HUES64 (cell line): Measurements from ENCODE around the gene DIAPH1.

Experiments used
- H3K27ac ChIP-seq: 2 replicates; pipeline ENCODE4 v1.7.0; 2013; ENCODE audit warnings: low read depth, low read length, inconsistent platforms
- H3K27me3 ChIP-seq: 2 replicates; pipeline ENCODE4 v1.6.1; 2013; ENCODE audit warnings: mild to moderate bottlenecking, low read length; ENCODE audit not compliant: insufficient read depth
- H3K36me3 ChIP-seq: 2 replicates; pipeline ENCODE4 v1.6.1; 2013; ENCODE audit warnings: mild to moderate bottlenecking, low read length; ENCODE audit not compliant: insufficient read depth
- H3K4me1 ChIP-seq: 2 replicates; pipeline ENCODE4 v1.6.1; 2013; ENCODE audit warnings: mild to moderate bottlenecking, low read length, moderate library complexity; ENCODE audit not compliant: insufficient read depth
- H3K4me3 ChIP-seq: 2 replicates; pipeline ENCODE4 v1.5.1; 2013; ENCODE audit warnings: mild to moderate bottlenecking, low read length, moderate library complexity
- H3K9ac ChIP-seq: 2 replicates; pipeline ENCODE4 v1.6.1; 2013; ENCODE audit warnings: mild to moderate bottlenecking, low read depth, low read length
- H3K9me3 ChIP-seq: 2 replicates; pipeline ENCODE4 v1.6.1; 2013; ENCODE audit warnings: low read depth, low read length; ENCODE audit not compliant: insufficient read depth
- WGBS: fragments of 150-250, 120-280 bp; methylation state at CpG from one replicate; pipeline ENCODE4 v1.1.7; 2013; ENCODE audit warnings: missing lambda C conversion rate; 5-methylcytosine and 5-hydroxymethylcytosine counted together

DIAPH1 gene

DNA sequence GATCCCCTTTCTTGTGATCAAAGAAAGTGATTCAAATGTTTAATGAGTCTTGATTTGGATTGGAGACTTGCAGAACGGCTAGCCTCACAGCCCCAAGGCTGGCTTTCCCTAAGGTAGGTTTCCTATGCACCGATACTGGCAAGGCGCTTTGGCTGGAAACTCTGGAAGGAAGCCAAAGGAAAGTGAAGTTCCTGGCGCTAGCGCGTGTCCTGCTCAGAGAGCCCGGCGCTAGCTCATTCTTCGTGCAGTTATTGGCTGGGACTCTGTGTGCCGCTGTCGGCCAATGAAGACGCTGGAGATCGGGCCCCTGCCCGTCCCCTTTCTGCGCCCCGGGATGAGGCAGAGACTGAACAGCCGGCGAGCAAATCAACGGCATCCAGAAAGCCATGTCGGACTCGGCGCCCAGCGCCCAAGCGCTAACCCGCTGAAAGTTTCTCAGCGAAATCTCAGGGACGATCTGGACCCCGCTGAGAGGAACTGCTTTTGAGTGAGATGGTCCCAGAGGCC is 143.1 kb downstream of the DIAPH1 start, which contains the start of gene PCDHGC3:
Gene PCDHGC3 (plus strand): TSS at position 342 of the 507 bp plus-strand sequence. CDS start 151 bp downstream, at position 493.
- H3K4me1 ChIP-seq: peaks cover 8% of the 10 kb centered on the region; the same call in 1 of the 2 replicates
- H3K4me3 ChIP-seq: peak within 1 kb of the TSS; percentile 66
- H3K9ac ChIP-seq: peak within 1 kb of the TSS; percentile 32; the same call in 1 of the 2 replicates
- H3K27ac ChIP-seq: no peak within 1 kb of the TSS
- WGBS: 3% methylated on average over 28 of the region's 28 CpGs
- peaks cover 19% of the 10 kb centered on the region for H3K27me3 ChIP-seq
- no peaks in the 10 kb centered on the region for H3K36me3 ChIP-seq
- H3K9me3 ChIP-seq: no peaks in the 10 kb centered on the region

DNA sequence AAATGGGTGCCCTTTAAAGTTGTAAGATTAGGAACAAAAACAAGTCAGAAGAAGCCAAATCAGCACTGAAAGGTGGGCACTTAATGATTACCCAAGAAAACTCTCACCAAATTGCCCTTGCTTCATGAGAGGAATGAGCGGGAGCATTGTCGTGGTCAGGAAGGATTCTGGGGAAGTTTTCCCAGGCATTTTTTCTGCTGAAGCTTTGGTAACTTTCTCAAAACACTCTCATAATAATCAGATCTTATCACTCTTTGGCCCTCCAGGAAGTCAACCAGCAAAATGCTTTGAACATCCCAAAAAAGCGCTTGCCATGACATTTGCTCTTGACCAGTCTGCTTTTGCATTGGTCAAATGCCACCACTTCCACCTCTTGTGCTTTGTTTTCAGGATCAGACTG is 153.4 kb downstream of the DIAPH1 start:
- H3K9ac ChIP-seq: no peak overlapping the region
- no peak overlapping the region for H3K27ac ChIP-seq
- 91% methylated on average over 3 of the region's 3 CpGs for WGBS
- H3K9me3 ChIP-seq: no peaks in the 10 kb centered on the region
- H3K4me1 ChIP-seq: no peaks in the 10 kb centered on the region
- no peak overlapping the region for H3K4me3 ChIP-seq
- no peaks in the 10 kb centered on the region for H3K36me3 ChIP-seq
- H3K27me3 ChIP-seq: no peaks in the 10 kb centered on the region
